ENCODE results near the gene RHBDF1.

RHBDF1 gene

DNA sequence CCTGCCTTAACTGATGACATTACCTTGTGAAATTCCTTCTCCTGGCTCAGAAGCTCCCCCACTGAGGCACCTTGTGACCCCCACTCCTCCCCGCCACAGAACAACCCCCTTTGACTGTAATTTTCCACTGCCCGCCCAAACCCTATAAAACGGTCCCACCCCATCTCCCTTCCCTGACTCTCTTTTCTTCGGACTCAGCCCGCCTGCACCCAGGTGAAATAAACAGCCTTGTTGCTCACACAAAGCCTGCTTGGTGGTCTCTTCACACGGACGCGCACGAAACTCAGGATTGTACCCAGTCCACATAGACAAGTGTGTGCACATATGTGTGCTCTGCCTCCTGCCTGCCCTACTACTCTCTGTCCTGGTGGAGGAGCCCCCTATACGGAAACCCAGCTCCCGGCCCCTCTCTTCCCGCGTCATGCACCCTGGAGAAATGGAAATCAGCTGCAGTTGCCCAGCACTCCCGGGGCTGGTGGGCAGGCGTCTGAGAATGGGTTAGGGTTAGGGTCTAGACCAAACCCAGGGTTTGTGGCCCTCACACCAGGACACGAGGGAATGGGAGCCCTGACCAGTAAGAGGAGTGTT lies 2.4 kb upstream of the RHBDF1 start:
- in situ Hi-C loops (cut with MboI; ENCODE audit: low sequenced_read_pairs) = no loop called here

DNA sequence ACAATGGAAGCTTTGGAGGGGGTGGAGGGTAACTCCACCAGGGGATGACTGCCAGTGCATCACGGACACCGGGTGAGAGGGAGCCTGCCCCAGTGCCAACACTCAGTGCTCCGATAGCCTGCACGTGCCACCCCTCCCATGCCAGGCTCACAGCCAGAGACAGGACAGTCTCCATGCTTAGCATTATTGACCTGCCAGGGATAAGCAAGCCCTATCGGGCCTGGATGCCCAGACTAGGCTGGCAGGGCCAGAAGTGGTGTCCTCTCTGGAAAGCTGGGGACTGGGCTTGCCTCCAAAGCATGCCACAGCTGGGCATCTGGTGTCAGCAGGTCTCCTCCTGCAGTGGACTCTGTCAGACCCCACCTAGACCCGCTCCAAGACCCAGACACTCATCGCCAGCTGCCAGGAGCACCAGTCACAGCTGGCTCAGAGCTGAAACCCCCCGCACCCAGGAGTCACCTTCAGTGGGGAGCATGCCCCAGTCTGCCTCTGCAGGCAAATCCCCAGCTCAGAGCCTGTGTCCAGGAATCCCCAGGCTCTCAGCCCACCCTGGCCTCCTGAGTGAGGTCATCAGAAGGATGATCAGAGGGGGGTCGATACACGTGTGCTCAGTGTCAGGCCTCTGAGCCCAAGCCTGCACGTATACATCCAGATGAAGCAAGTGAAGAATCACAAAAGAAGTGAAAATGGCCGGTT lies 1.8 kb upstream of the RHBDF1 start:
- in situ Hi-C loops (cut with MboI; ENCODE audit: low sequenced_read_pairs) = no loop called here

DNA sequence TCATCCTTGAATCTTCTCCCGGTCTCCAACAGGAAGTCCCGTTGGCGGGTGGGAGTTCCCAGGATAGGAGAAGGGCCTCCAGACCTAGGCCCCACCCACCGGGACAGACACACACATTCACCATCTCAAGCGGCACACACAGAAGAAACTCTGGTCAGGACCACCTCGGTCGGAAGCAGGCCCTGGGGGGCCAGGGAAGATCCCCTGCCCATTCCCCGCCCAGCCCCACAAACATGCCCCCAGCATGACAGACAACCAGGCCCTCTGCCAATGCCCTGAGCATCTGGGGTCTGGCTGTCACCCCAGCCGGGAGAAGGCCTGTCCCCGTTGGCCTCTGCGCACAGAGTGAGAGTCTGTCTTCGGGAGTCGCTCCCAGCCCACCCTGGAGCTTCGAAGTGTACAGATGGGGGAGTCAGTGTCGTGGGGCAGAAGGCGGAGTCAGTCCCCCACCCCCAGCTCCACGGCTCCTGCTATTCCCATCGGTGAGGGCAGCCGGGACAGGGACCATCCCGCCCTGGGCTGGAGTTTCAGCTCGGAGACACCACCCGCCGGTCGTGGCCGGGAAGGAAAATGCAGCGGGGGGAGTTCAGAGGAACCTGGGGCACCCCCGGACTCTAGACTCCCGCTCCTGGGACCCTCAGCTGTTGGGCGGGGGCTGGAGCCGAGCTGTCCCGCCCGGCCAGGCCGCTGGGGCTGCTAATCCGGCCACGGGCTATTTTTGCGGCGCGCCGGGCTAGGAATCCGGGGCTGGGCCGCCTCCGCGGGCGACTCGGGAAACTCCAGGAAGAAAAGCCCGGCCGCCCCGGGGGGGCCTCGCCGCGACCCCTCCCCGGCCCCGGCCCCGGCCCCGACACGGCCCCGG lies 660 bp downstream of the RHBDF1 start:
- in situ Hi-C loops (cut with MboI; ENCODE audit: low sequenced_read_pairs) = no loop called here

DNA sequence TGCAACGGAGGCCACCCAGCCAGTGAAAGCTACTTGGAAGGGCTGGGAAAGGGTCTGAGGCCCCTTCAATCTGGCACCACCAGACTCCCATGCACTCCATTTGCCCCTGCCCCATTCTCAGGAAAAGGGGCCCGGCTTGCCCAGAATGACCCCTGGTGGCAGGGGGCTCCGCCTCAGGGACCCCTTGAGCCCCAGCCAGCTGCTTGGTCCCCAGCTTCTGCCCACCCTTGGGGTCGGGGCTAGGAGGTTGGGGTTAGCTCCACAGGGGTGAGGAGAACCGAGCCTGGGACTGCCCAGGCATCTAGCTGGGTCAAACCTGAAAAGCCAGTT lies 1.3 kb downstream of the RHBDF1 start:
- in situ Hi-C loops (cut with MboI; ENCODE audit: low sequenced_read_pairs) = no loop called here

DNA sequence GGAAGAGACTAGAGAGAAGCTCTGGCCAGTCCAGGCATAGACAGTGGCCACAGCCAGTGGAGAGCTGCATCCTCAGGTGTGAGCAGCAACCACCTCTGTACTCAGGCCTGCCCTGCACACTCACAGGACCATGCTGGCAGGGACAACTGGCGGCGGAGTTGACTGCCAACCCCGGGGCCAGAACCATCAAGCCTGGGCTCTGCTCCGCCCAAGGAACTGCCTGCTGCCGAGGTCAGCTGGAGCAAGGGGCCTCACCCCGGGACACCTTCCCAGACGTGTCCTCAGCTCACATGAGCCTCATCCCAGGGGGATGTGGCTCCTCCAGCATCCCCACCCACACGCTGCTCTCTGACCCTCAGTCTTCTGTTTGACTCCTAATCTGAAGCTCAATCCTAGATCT lies 3.2 kb downstream of the RHBDF1 start:
- in situ Hi-C loops (cut with MboI; ENCODE audit: low sequenced_read_pairs) = no loop called here

DNA sequence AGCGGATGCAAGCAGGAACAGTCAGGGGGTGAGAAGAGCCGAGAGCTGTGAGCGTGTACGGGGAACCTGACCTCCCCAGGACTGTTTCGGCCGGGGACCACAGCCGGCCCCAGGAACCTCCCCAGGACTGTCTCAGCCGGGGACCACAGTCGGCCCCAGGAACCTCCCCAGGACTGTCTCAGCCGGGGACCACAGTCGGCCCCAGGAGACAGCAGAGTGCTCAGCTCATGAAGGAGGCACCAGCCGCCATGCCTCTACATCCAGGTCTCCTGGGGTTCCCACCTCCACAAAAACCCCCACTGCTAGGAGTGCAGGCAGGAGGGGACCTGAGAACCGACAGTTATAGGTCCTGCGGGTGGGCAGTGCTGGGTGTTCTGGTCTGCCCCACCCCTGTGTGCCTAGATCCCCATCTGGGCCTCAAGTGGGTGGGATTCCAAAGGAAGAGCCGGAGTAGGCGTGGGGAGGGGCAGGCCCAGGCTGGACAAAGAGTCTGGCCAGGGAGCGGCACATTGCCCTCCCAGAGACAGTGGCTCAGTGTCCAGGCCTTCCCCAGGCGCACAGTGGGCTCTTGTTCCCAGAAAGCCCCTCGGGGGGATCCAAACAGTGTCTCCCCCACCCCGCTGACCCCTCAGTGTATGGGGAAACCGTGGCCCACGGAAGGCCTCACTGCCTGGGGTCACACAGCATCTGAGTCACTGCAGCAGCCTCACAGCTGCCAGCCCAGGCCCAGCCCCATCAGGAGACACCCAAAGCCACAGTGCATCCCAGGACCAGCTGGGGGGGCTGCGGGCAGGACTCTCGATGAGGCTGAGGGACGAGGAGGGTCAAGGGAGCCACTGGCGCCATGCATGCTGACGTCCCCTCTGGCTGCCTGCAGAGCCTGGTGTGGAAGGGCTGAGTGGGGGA lies 4.3 kb downstream of the RHBDF1 start:
- in situ Hi-C loops (cut with MboI; ENCODE audit: low sequenced_read_pairs) = no loop called here

DNA sequence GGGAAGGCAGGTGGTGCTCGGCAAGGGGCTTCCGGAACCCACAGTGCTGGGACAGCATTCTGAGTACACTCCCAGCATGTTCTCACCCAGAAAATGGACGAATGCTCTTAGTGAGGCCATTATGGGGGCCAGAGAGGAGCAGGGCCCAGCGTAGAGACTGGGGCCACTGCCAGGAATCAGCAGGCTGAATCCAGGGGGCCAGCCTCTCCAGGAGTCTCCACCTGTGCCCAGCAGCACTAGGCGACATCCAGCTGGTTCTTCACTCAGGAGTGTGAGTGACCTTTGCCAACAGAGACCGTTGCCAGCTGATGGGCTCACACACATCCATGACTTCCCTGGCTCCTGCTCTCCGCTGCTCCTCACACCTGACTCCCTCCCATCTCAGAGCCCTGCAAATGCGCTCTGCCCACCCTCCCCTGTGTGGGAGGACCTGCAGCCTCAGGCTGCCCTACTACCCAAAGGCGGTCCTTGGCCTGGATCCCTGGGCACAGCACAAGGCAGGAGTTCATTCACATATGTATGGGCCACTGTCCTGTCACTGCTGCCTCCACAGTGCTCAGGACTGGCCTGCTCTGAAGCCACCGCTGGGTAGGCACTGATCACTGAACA lies 5.1 kb downstream of the RHBDF1 start:
- in situ Hi-C loops (cut with MboI; ENCODE audit: low sequenced_read_pairs) = no loop called here

DNA sequence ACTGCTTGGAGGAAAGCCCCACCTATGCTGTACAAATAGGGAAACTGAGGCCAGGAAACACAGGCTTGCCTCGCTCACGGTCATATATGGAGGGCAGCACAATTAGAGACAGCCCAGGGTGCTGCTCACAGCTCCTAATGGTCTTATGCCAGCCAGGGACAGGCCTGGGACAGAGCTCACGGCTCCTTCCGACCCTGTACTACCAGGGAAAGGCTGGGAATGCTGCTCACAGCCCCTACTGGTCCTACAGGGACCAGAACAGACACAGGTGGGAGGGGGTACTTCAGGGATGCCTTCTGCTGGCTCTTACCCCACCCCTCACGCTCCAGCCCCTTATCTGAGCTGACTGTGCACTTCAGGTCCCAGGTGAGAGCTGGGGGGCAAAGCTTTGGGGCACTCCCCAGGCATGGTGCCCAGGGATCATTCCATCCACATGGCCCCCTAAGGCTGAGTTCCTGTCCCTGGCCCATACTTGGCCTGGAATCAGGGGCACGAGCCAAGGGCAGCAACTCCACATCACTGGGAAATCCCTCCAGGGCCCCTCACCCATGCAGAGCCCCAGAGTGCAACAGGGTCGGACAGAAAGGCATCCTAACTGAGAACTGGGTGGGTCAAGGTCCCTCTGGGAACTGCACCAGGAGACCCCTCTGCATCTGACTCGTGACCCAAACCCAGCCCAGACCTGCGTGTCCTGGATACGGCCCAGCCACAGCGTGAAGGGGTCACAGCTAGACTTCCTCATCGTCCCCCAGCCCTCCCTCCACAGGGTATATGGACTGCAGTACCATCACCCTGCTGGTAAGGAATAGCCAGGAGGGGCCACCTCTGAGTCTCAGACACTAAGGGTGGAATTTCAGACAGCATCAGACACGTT lies 5.9 kb downstream of the RHBDF1 start:
- in situ Hi-C loops (cut with MboI; ENCODE audit: low sequenced_read_pairs) = no loop called here

DNA sequence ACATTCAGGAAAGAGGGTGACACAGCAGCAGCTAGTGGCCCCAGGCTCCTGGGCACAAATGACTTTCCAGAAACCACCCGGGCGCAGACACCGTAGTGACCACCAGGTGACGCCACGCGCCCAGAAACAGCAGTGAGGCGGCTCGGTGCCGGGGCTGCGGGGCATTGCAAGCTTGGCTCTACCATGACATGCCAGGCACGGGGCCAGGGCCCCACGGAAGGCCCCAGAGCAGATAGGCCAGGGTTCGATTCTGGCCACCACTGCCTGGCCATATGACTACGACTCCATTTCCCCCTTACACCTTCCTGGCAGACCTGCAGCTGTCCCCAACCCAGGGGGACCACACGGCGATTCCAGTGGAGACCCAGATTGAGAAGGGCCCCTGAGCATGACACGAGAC lies 6.7 kb downstream of the RHBDF1 start:
- in situ Hi-C loops (cut with MboI; ENCODE audit: low sequenced_read_pairs) = no loop called here

DNA sequence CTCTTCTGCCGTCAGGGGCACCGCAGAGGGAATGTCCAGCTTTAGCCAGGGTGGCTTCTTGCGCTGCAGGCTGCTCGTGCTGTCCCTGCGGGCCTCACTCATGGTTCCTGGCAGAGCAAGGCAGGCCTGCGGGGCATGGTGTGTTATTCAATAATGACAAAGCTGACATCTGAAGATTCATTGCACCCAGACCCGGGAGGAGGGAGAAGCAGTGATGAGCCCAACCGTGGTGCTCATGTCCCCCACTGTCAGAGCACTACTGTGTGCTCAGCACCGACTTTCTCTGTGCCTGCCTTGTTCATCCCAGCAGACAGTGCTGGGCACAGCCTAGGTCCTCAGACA lies 7.5 kb downstream of the RHBDF1 start:
- in situ Hi-C loops (cut with MboI; ENCODE audit: low sequenced_read_pairs) = no loop called here

DNA sequence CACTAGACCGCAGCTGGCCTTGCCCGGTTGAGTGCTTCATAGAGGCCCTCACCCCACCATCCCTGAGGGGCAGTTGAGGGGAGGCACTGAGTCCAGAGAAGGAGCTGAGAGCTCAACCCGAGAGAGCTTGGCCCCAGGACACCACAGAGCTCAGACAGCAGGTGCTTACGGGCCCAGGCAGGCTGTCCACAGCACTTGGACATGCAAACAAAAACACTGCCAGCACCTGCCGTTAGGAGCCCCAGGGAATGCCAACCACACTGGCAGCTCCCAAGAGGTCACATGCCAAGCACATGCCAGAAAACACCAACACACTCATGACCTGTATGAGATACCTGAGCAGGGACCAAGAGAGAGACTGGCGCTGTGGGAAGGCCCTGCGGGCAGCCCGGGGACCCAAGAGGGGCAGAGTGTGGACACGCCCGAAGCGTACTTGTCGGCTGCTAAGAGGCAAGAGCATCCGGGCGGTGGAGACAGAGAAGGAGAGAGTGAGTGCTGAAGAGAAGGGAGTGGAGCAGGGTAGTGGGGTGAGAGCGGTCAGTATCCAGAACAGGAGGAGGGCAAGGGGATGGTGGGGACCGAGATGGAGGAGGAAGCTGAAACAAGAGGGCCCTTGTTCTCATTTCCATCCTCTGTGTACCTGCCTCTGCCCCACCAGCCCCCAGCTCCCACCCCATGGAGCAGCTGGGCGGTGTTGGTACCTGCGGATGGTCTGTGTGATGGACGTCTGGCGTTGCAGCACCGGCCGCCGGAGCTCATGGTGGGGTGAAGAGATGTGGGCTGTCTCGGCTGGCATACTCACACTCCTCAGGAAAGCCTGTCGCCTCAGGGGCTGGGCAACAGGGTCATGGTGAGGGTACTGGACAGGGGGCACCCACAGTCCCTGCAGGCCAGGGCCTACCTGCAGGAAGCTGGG lies 8.2 kb downstream of the RHBDF1 start:
- in situ Hi-C loops (cut with MboI; ENCODE audit: low sequenced_read_pairs) = no loop called here

DNA sequence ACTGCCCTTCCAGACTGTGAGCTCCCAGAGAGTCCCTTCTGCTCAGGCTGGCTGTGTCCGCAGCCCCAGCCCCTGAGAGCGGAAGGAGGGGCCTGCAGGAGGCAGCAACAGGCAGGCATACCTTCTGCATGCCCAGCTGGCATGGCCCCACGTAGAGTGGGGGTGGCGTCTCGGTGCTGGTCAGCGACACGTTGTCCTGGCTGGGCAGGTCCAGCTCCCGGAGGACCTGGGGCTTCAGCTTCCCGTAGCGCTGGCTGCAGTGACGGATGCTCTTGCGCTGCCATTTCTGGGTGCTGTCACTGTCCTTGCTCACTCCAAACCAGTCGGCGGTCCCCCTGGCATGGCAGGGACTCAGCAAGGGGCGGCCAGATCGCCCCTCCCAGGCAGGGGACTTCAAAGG lies 9.0 kb downstream of the RHBDF1 start:
- in situ Hi-C loops (cut with MboI; ENCODE audit: low sequenced_read_pairs) = no loop called here

DNA sequence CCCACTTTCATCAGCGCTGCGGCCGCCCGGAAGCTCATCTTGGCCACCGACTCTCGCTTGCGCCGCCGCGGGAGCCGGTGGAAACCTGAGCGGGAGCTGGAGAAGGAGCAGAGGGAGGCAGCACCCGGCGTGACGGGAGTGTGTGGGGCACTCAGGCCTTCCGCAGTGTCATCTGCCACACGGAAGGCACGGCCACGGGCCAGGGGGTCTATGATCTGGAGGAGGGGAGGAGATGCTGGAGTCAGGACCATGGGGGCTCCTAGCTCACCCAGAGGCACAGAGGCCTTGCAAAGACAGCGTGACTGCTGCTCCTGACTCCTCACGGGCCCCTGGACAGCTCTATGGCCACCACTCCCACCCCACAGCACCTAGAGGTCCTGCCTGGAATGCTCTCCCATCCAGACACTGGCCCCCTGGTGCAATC lies 9.5 kb downstream of the RHBDF1 start:
- in situ Hi-C loops (cut with MboI; ENCODE audit: low sequenced_read_pairs) = no loop called here

DNA sequence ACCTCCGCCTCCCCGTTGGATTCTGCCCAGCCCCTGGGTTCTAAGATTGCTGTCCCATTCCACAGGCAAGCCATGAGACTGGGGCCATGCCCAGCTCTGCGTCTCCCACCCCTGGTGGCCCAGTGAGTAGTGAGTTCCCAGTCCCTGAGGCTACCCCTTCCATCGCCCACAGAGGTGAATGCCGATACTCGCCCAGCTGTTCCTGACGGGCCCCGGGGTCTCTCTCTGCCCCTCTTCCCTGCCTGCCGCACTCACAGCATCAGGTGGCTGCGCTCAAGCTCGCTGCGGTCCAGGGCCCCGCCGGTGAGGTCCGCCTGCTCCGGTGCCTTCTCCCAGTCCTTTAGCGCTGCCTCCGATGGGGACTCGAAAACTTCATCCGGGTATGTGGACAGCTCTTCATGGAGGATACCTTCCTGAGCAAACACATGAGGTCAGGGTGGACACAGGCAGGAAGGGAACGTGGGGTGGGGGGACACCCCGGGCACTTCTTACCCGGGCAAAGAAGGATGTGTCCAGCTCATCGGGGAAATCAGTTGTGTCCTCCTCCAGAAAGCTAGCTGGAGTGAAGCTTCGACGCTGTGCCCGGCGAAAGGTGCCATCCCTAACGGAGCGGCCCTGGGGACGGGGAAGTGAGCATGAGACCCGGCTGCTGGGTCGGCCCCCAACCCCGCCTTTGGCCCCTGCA lies 10.0 kb downstream of the RHBDF1 start:
- in situ Hi-C loops (cut with MboI; ENCODE audit: low sequenced_read_pairs) = no loop called here

DNA sequence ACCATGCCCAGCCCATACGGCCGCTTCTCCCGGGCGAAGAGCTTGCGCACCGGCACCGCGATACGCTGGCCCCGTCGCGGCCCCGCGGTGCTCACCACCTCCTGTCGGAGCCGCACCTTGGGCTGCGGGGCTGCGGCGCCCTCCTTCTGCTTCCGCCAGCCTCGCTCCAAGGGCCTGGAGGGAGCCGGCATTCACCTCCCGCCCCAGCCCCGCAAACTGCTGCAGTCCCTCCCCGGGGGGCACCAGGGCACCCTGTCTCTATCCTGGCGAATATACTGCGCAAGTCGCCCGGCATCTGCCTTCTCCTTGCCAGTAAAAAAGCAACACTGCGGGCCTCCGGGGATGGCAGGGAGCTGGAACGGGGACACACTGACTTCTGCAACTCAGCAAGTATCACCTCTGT lies 10.6 kb downstream of the RHBDF1 start:
- in situ Hi-C loops (cut with MboI; ENCODE audit: low sequenced_read_pairs) = no loop called here

DNA sequence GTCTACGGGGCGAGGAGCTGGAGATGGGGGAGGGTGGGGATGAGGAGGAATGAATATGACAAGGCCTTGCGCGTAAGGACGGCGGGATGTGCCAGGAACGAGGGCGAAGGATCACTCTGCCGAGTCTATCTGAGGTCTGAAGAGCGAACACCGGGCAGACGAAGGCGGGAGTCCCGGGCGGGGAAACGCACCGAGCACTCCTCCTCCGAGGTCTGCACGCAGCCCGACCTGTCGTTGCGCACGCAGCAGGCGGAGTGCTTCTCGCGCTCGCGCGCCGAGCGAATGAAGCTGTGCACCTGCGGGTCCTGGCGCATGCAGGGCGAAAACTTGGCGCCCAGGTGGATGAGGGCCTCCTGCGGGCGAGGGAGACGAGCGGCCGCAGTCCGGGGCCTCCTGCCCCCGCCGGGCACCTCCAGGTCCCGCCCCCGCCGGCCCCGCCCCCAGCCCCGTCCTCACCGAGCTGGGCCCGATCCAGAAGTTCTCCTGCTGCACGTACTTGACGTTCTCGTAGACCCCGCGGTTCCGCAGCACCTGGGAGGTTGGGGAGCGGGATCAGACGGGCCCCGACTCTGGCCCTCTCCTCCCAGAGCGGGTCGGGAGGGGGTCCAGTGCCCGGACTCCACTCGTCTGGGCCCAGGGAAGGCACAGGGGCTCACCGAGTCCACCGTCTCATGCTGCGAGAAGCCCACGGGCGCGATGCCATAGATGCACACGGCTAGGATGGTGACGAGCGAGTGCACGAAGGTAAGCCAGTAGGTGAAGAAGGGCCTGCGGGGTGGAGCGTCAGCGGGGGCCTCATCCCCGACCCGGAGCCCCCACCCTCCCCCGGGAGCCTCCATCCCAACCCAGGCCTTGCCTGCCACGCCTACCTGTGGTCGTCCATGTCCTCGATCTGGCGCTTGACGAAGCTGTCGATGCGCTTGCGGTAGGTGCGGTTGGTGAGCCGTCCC lies 11.2 kb downstream of the RHBDF1 start:
- in situ Hi-C loops (cut with MboI; ENCODE audit: low sequenced_read_pairs) = no loop called here

DNA sequence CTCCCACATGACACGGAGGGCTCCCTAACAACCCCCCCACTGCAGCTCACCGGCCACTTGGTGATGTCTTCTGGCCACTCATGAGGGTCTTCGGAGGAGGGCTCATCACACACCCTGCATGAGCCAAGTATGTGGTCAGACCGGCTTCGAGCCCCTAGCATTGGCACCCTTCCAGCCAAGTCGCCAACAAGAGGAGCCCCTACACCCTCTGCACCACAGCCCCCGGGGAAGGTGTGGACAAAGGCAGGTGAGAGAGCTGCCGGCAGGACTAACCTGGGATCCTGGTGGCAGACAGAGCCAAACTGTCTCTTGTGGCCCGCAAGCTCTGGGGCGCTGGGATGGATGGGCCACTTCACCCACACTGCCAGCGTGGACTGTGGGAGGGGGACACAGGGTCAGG lies 12.3 kb downstream of the RHBDF1 start:
- in situ Hi-C loops (cut with MboI; ENCODE audit: low sequenced_read_pairs) = no loop called here
